Neural progenitor cell (in vitro differentiated cells): ENCODE measurements around the gene MACROD2. TPM values are rescaled to one million over a fixed set of nuclear protein-coding genes. Genes with fewer than 3 reads are reported as not detected.

Experiments used
- DNase-seq: peaks from one replicate; pipeline ENCODE4 v3.0.0-alpha.2; 2016; ENCODE audit warnings: low spot score
- H2AFZ ChIP-seq: fragments of 200-600 bp; sonication (generic); replicated peaks from 2 replicates; pipeline ENCODE4 v1.6.1; 2016; ENCODE audit warnings: antibody characterized with exemption
- H3F3A ChIP-seq: fragments of 200-600 bp; sonication (generic); 2 replicates; pipeline ENCODE4 v1.6.1; 2016; ENCODE audit warnings: antibody characterized with exemption, low read depth
- H3K27ac ChIP-seq: fragments of 200-600 bp; sonication (generic); 2 replicates; pipeline ENCODE4 v1.5.1; 2016; ENCODE audit warnings: mild to moderate bottlenecking
- H3K27me3 ChIP-seq: fragments of 200-600 bp; sonication (generic); 2 replicates; pipeline ENCODE4 v1.6.1; 2016; ENCODE audit warnings: mild to moderate bottlenecking, moderate library complexity
- H3K36me3 ChIP-seq: fragments of 200-600 bp; sonication (generic); 2 replicates; pipeline ENCODE4 v1.5.1; 2016
- H3K4me1 ChIP-seq: fragments of 200-600 bp; sonication (generic); 2 replicates; pipeline ENCODE4 v1.6.1; 2016; ENCODE audit warnings: mixed run types
- H3K4me2 ChIP-seq: fragments of 200-600 bp; sonication (generic); 2 replicates; pipeline ENCODE4 v1.6.1; 2016
- H3K4me3 ChIP-seq: fragments of 200-600 bp; sonication (generic); 2 replicates; pipeline ENCODE4 v1.5.1; 2016
- H3K79me2 ChIP-seq: fragments of 200-600 bp; sonication (generic); 2 replicates; pipeline ENCODE4 v1.6.1; 2016; ENCODE audit warnings: low read depth
- H3K9ac ChIP-seq: fragments of 200-600 bp; sonication (generic); 2 replicates; pipeline ENCODE4 v1.6.1; 2016
- H3K9me3 ChIP-seq: fragments of 200-600 bp; sonication (generic); 2 replicates; pipeline ENCODE4 v1.5.1; 2016; ENCODE audit warnings: low read depth
- H4K20me1 ChIP-seq: fragments of 200-600 bp; sonication (generic); 2 replicates; pipeline ENCODE4 v1.6.1; 2016; ENCODE audit warnings: low read depth
- H3K27ac Mint-ChIP-seq: 3 replicates; pipeline ENCODE4 v1.8.0; 2021; ENCODE audit warnings: mixed read lengths
- H3K27me3 Mint-ChIP-seq: 2 replicates; pipeline ENCODE4 v1.8.0; 2022; ENCODE audit warnings: low read depth, mild to moderate bottlenecking, inconsistent platforms, moderate library complexity, mixed read lengths; ENCODE audit not compliant: insufficient read depth
- H3K36me3 Mint-ChIP-seq: 3 replicates; pipeline ENCODE4 v1.8.0; 2021; ENCODE audit warnings: mixed read lengths
- H3K4me1 Mint-ChIP-seq: 3 replicates; pipeline ENCODE4 v1.8.0; 2021; ENCODE audit warnings: mixed read lengths
- H3K4me3 Mint-ChIP-seq: 3 replicates; pipeline ENCODE4 v1.8.0; 2021; ENCODE audit warnings: mild to moderate bottlenecking, moderate library complexity, mixed read lengths
- H3K9me3 Mint-ChIP-seq: 3 replicates; pipeline ENCODE4 v1.8.0; 2020; ENCODE audit warnings: mixed read lengths
- EZH2 ChIP-seq: fragments of 200-600 bp; sonication (generic); IDR thresholded peaks from 2 replicates; pipeline ENCODE4 v1.6.1; 2017; ENCODE audit warnings: antibody characterized with exemption, mild to moderate bottlenecking, moderate library complexity
- EZH2phosphoT487 ChIP-seq: fragments of 200-600 bp; sonication (generic); IDR thresholded peaks from 2 replicates; pipeline ENCODE4 v1.6.1; 2017; ENCODE audit warnings: antibody characterized with exemption
- total RNA-seq: library from RNA; depleted of rRNA; stranded (reverse); fragments of >200 nt; gene quantifications from 2 replicates; pipeline ENCODE4 v1.2.3, GENCODE V29; 2015; ENCODE audit warnings: low replicate concordance
- TF ChIP-seq, protein P1 (sequence below): fragments of 200-600 bp; sonication (generic); IDR thresholded peaks from 2 replicates; pipeline ENCODE4 v1.5.1; 2017; ENCODE audit warnings: antibody characterized with exemption, mild to moderate bottlenecking

MACROD2 gene
- total RNA-seq, 1 donor from 2014 or later: 11.9 TPM

DNA sequence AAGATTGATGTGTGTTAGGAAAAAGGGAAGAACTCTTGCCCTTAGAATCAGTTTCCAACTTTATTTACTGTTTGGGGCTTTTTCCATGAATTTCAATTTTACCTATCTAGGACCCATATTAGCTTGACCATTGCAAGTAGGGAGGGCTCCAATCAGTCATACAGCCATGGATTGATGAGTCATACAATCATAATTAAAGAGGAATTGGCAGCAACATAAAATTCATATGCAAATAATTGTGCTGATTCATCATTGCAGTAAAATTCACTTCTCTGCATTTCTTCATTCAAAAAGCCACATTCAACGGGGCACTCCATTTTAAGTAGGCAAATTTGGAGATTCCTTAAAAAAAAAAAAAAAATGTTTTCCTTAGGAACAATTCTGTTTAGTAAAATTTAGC, 1561.6 kb downstream of the MACROD2 start:
- Histone ChIP-seq H3K27ac (no peak overlapping the region), H4K20me1 (no peaks in the 10 kb centered on the region), H2AFZ (no peak overlapping the region), H3F3A (peaks cover 10% of the 10 kb centered on the region), H3K4me2 (no peak overlapping the region), H3K79me2 (no peaks in the 10 kb centered on the region), H3K9me3 (peaks cover 3% of the 10 kb centered on the region), H3K4me3 (no peak overlapping the region), H3K36me3 (no peaks in the 10 kb centered on the region), H3K9ac (no peak overlapping the region), H3K4me1 (peaks cover 11% of the 10 kb centered on the region), H3K27me3 (no peaks in the 10 kb centered on the region)
- Mint-ChIP-seq H3K27me3 (peaks cover 4% of the 10 kb centered on the region), H3K4me3 (no peak overlapping the region), H3K4me1 (peaks cover 13% of the 10 kb centered on the region), H3K9me3 (peaks cover 32% of the 10 kb centered on the region), H3K27ac (no peak overlapping the region), H3K36me3 (peaks cover 5% of the 10 kb centered on the region)
- no peak for DNase-seq
- TF ChIP-seq, protein P1, sequence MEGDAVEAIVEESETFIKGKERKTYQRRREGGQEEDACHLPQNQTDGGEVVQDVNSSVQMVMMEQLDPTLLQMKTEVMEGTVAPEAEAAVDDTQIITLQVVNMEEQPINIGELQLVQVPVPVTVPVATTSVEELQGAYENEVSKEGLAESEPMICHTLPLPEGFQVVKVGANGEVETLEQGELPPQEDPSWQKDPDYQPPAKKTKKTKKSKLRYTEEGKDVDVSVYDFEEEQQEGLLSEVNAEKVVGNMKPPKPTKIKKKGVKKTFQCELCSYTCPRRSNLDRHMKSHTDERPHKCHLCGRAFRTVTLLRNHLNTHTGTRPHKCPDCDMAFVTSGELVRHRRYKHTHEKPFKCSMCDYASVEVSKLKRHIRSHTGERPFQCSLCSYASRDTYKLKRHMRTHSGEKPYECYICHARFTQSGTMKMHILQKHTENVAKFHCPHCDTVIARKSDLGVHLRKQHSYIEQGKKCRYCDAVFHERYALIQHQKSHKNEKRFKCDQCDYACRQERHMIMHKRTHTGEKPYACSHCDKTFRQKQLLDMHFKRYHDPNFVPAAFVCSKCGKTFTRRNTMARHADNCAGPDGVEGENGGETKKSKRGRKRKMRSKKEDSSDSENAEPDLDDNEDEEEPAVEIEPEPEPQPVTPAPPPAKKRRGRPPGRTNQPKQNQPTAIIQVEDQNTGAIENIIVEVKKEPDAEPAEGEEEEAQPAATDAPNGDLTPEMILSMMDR: no peak
- no peak for TF ChIP-seq EZH2phosphoT487
- no peak for TF ChIP-seq EZH2

DNA sequence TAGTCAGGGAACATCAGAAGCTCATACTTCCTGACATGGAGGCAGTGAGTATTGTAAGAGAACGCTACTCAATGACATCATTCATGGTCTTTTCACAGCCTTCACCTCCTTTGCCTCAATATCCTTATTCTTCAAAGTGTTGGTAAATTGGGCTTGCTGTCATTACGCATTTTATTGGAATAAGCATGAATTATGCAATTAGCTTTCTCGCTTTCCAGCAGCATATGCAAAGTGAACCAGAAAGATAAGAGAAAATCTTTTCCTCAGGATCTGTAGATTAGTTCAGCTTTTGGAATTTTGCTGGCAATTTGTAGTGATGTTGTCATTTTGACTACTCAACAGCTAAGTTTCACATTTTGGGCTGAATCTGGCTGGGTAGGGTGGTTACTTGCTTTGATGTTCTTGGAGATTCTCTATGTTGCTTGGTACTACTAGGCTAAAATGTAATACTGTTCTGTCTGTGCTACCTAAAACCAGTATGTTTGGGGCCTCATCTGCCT, 1565.8 kb downstream of the MACROD2 start:
- Histone ChIP-seq H3K4me1 (peaks cover 22% of the 10 kb centered on the region), H3F3A (peaks cover 10% of the 10 kb centered on the region), H2AFZ (peak overlapping the region; percentile 70), H3K36me3 (no peaks in the 10 kb centered on the region), H3K27ac (peak overlapping the region; percentile 2), H3K9ac (no peak overlapping the region), H3K4me2 (peak overlapping the region; percentile 61), H3K79me2 (no peaks in the 10 kb centered on the region), H3K4me3 (no peak overlapping the region), H3K27me3 (no peaks in the 10 kb centered on the region), H3K9me3 (no peaks in the 10 kb centered on the region), H4K20me1 (no peaks in the 10 kb centered on the region)
- DNase-seq: no peak
- Mint-ChIP-seq H3K4me1 (peaks cover 22% of the 10 kb centered on the region), H3K36me3 (peaks cover 2% of the 10 kb centered on the region), H3K27me3 (peaks cover 4% of the 10 kb centered on the region), H3K9me3 (peaks cover 17% of the 10 kb centered on the region), H3K27ac (no peak overlapping the region), H3K4me3 (no peak overlapping the region)
- TF ChIP-seq EZH2: no peak
- TF ChIP-seq, protein P1: no peak
- TF ChIP-seq EZH2phosphoT487: no peak

DNA sequence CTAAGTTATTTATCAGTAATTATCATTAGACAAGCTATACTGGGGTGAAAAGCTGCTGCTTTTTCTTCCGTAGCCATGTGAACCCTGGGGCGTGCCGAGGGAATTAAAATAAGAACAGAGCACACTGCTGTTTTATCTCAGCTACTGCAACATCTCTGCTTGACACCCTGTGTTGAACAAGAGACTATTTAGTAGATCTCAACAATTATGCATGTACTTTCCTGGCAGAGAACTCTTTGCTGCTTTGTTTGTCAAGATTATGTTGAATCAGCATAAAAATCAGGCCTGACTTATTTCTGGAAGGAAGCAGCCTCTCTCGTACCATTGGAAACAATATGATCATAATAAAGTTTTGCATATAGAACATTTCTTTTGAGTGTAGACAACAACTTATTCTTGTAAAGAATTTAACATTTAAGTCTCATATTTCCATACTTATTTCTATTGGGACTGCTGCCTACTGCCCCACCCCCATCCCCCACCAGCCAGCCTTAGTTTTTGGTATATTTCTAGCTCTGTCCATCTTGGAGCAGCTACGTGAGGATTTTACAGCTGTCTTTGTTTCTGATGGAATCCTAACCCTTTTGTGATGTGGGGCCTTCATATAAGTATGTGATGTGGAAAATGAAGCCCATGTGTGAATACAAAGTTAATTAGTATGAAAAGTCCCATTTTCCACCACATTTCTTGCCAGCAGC, 1566.5 kb downstream of the MACROD2 start:
- Histone ChIP-seq H3K4me3 (no peak overlapping the region), H3K4me1 (peaks cover 22% of the 10 kb centered on the region), H3K4me2 (peak overlapping the region; percentile 61), H3K9ac (no peak overlapping the region), H3K27me3 (no peaks in the 10 kb centered on the region), H3K27ac (peak overlapping the region; percentile 2), H2AFZ (peak overlapping the region; percentile 70), H3K9me3 (no peaks in the 10 kb centered on the region), H3F3A (peaks cover 10% of the 10 kb centered on the region), H4K20me1 (no peaks in the 10 kb centered on the region), H3K79me2 (no peaks in the 10 kb centered on the region), H3K36me3 (no peaks in the 10 kb centered on the region)
- TF ChIP-seq, protein P1: no peak
- TF ChIP-seq EZH2: no peak
- no peak for TF ChIP-seq EZH2phosphoT487
- peaks cover 2% of the 10 kb centered on the region for H3K36me3 Mint-ChIP-seq
- H3K9me3 Mint-ChIP-seq: peaks cover 15% of the 10 kb centered on the region
- DNase-seq: peak; percentile 37
- peak overlapping the region; percentile 38 for H3K27ac Mint-ChIP-seq
- H3K27me3 Mint-ChIP-seq: peaks cover 4% of the 10 kb centered on the region
- no peak overlapping the region for H3K4me3 Mint-ChIP-seq
- peaks cover 25% of the 10 kb centered on the region for H3K4me1 Mint-ChIP-seq
